HEK293T (cell line): ENCODE results near the gene ITSN1.
"Not testable (repeated sequence)": the region's sequence is repeated elsewhere in the genome, so short reads cannot be mapped to it uniquely, and the experiment has no call there.

ENCODE experiments used
- CTCF ChIA-PET: fragments of 350-600 bp; formaldehyde crosslinking; extraction: SDS; loops from one replicate; lab custom pipeline; 2021; ENCODE audit warnings: antibody characterized with exemption, inconsistent platforms; lab: Yijun Ruan, JAX
- POLR2A ChIA-PET: fragments of 350-600 bp; formaldehyde crosslinking; extraction: SDS; loops from one replicate; lab custom pipeline; 2020; ENCODE audit warnings: antibody characterized with exemption, inconsistent platforms; lab: Yijun Ruan, JAX
- DNase-seq: peaks from one replicate; pipeline ENCODE4 v3.0.0; 2012; ENCODE audit warnings: mixed read lengths; ENCODE audit errors: extremely low spot score
- ARNT ChIP-seq: fragments of 450-650 bp; IDR thresholded peaks from 2 replicates; pipeline ENCODE4 v1.6.1; 2017; ENCODE audit warnings: mild to moderate bottlenecking
- BHLHE40 ChIP-seq: fragments of 450-650 bp; IDR thresholded peaks from 2 replicates; pipeline ENCODE4 v1.6.1; 2016; ENCODE audit warnings: mild to moderate bottlenecking, moderate library complexity, borderline replicate concordance
- CTBP1 ChIP-seq: fragments of 450-650 bp; IDR thresholded peaks from 2 replicates; pipeline ENCODE4 v1.6.1; 2016; ENCODE audit warnings: borderline replicate concordance
- ELF4 ChIP-seq: fragments of 450-650 bp; IDR thresholded peaks from 2 replicates; pipeline ENCODE4 v1.6.1; 2017; ENCODE audit warnings: antibody characterized with exemption
- FOXA1 ChIP-seq: fragments of 450-650 bp; IDR thresholded peaks from 2 replicates; pipeline ENCODE4 v1.6.1; 2016; ENCODE audit warnings: mild to moderate bottlenecking
- FOXK2 ChIP-seq: fragments of 450-650 bp; IDR thresholded peaks from 2 replicates; pipeline ENCODE4 v1.6.1; 2016; ENCODE audit warnings: mild to moderate bottlenecking
- FOXM1 ChIP-seq: fragments of 450-650 bp; IDR thresholded peaks from 2 replicates; pipeline ENCODE4 v1.6.1; 2017; ENCODE audit warnings: mild to moderate bottlenecking, borderline replicate concordance
- HDGF ChIP-seq: fragments of 450-650 bp; IDR thresholded peaks from 2 replicates; pipeline ENCODE4 v1.6.1; 2017; ENCODE audit warnings: antibody characterized with exemption, borderline replicate concordance
- L3MBTL2 ChIP-seq: fragments of 450-650 bp; conservative IDR thresholded peaks from 2 replicates; pipeline ENCODE4 v1.6.1; 2016; ENCODE audit warnings: mild to moderate bottlenecking
- LEF1 ChIP-seq: fragments of 450-650 bp; IDR thresholded peaks from 2 replicates; pipeline ENCODE4 v1.6.1; 2017; ENCODE audit warnings: mild to moderate bottlenecking, borderline replicate concordance
- NFRKB ChIP-seq: fragments of 450-650 bp; IDR thresholded peaks from 2 replicates; pipeline ENCODE4 v1.6.1; 2016; ENCODE audit warnings: mild to moderate bottlenecking, moderate library complexity
- SP1 ChIP-seq: fragments of 450-650 bp; IDR thresholded peaks from 2 replicates; pipeline ENCODE4 v1.6.1; 2017
- SUZ12 ChIP-seq: fragments of 450-650 bp; IDR thresholded peaks from 2 replicates; pipeline ENCODE4 v1.6.1; 2016; ENCODE audit warnings: mild to moderate bottlenecking
- TARDBP ChIP-seq: fragments of 450-650 bp; IDR thresholded peaks from 2 replicates; pipeline ENCODE4 v1.6.1; 2016
- ZNF384 ChIP-seq: fragments of 450-650 bp; IDR thresholded peaks from 2 replicates; pipeline ENCODE4 v1.6.1; 2016
- TF ChIP-seq, protein P1 (sequence below): fragments of 450-650 bp; IDR thresholded peaks from 2 replicates; pipeline ENCODE4 v1.6.1; 2016

The ITSN1 gene

DNA sequence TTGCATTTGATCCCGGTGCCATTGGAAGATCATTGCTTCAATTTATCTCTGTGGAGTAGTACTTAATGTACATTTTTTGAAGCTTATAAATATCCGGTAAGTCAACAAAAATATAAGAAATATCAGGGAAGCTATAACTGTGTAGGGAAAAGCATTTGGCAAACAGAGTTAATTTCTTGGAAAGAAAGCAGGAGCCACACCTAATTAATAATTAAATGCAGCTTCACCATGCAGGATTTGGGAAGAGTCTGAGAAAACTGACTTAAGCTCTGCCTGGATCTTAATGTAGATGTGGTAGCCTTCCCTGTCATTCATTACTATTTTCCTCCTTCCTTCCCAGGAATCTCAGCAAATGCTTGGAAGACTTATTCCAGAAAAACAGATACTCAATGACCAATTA, 138.8 kb downstream of the ITSN1 start:
- no peak for DNase-seq
- TF ChIP-seq FOXM1 (no peak), FOXK2 (no peak), LEF1 (no peak), BHLHE40 (no peak), HDGF (no peak), ZNF384 (no peak), SP1 (no peak), NFRKB (no peak), TARDBP (no peak), L3MBTL2 (no peak), SUZ12 (no peak), FOXA1 (no peak), ELF4 (no peak), ARNT (no peak), CTBP1 (no peak)
- TF ChIP-seq, protein P1, sequence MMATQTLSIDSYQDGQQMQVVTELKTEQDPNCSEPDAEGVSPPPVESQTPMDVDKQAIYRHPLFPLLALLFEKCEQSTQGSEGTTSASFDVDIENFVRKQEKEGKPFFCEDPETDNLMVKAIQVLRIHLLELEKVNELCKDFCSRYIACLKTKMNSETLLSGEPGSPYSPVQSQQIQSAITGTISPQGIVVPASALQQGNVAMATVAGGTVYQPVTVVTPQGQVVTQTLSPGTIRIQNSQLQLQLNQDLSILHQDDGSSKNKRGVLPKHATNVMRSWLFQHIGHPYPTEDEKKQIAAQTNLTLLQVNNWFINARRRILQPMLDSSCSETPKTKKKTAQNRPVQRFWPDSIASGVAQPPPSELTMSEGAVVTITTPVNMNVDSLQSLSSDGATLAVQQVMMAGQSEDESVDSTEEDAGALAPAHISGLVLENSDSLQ = no peak
- ChIA-PET POLR2A (no interaction called here), CTCF (no interaction called here)

DNA sequence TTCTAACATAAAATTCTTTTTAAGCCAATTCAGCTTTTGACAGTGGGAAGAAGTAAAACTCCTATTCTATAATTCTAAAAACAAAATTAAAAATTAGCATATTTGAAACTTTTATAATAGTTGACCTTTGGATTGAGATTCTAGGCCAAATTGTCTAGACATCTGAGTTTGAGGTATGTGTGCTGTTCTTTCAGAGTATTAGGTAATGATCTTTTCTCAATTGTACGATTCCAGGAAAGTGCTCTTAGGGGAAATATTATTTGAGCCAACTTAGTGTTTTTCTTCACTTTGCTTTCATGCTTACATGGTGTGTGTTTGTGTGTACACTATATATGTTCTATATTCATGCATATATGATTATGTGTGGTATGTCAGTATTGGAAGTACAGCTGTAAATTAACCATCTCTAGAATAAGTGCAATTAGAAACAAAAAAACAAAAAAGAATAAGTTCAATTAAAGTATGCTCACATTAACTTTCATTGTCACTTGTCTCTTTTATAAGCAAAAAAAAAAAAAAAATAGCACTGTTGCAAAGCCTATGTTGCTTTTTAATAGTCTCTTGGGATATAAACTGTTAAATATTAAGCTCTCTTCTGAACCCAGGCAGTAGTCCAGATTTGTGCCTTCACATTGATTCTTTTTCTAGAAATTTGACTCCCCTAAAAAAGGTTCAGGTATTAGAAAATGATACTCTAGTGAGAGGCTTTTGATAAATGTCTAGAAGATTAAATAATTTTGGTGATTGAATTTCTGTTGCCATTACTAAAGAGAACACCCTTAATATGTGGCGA, 141.1 kb downstream of the ITSN1 start:
- no peak for DNase-seq
- CTCF ChIA-PET = no interaction called here
- no peak for TF ChIP-seq BHLHE40
- no peak for TF ChIP-seq HDGF
- TF ChIP-seq FOXM1 = no peak
- TF ChIP-seq, protein P1 = no peak
- no peak for TF ChIP-seq FOXK2
- TF ChIP-seq SUZ12 = no peak
- no peak for TF ChIP-seq ZNF384
- TF ChIP-seq ELF4 = no peak
- no peak for TF ChIP-seq ARNT
- TF ChIP-seq SP1 = no peak
- no peak for TF ChIP-seq L3MBTL2
- TF ChIP-seq TARDBP = no peak
- TF ChIP-seq LEF1 = no peak
- no peak for TF ChIP-seq CTBP1
- no peak for TF ChIP-seq NFRKB
- TF ChIP-seq FOXA1 = no peak
- POLR2A ChIA-PET = no interaction called here

DNA sequence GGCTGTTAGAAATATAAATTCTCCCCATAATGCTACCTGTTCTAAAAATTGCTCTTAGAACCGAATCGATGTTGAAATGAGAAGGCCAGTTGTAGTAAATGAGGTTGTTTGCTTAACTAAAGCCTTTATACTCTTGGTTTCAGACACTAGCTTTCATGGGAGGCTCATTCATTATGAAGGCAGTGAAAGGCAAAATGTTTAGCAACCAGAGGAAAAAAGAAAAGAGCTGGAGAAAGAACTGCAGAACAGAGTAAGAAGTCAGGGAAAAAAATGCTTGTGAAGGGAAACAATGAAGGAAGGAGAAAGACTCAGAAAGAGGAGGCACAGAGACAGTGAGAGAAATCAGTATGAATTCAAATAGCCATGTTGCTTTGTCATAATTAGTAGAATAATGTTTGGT, 145.1 kb downstream of the ITSN1 start:
- CTCF ChIA-PET = no interaction called here
- no peak for DNase-seq
- TF ChIP-seq HDGF (no peak), ELF4 (no peak), FOXM1 (no peak), SP1 (no peak)
- POLR2A ChIA-PET = no interaction called here

DNA sequence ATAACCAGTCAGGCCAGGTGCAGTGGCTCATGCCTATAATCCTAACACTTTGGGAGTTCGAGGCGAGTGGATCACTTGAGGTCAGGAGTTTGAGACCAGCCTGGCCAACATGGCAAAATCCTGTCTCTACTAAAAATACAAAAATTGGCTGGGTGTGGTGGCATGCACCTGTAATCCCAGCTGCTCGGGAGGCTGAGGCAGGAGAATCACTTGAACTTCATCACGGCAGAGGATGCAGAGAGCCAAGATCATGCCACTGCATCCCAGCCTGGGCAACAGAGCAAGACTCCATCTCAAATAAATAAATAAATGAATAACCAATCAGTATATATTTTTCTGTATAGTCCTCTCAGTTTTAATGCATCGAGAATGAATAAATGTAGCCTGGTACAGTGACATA, 146.1 kb downstream of the ITSN1 start:
- DNase-seq, POLR2A ChIA-PET, CTCF ChIA-PET: not testable (repeated sequence)

DNA sequence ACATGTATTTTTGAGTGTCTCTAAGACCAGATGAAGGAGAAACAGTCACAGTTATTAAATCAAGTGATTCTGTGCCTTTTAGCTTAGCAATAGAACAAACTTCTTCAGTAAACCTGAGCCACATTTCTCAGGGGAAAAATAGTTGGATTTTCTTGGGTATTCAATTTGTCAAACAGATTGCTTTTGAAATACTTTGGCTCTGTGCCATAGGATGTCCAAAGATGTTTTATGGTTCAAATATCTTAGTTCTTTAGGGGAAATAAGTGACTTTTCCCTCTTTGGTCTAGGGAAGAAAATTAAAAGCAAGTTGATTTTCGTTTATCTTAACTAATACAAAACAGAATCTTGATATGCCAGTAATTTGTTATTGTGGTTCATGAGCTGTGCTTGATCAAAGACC, 147.4 kb downstream of the ITSN1 start:
- POLR2A ChIA-PET = no interaction called here
- CTCF ChIA-PET = no interaction called here
- TF ChIP-seq FOXM1 (no peak), ZNF384 (no peak), SP1 (no peak), ARNT (no peak), CTBP1 (no peak), SUZ12 (no peak), NFRKB (no peak), TARDBP (no peak), ELF4 (no peak), FOXA1 (no peak), FOXK2 (no peak), L3MBTL2 (no peak), BHLHE40 (no peak), LEF1 (no peak), HDGF (no peak)
- TF ChIP-seq, protein P1 = no peak
- DNase-seq = no peak

DNA sequence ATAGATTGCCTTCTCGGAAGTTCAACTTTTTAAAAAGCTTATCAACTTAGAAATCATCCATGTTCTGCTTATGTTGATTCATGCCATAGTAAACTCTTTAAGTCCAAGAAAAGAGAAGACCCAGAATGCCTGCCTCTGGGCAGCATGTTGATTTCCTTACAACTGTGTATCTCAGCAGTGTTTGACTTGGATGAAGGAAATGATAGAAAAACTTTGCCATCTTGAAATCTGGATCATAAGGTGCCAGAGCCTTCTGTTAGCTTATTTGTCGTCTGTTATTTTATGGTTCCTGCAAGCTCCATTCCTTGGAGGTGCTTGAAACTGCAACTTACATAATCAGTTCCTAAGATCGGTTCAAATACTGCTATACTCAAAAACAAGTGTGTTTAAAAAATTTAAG, 148.8 kb downstream of the ITSN1 start:
- no peak for DNase-seq
- TF ChIP-seq CTBP1 (no peak), ELF4 (no peak), BHLHE40 (no peak), FOXA1 (no peak), LEF1 (no peak), TARDBP (no peak), SUZ12 (no peak), FOXM1 (no peak), L3MBTL2 (no peak), ARNT (no peak), FOXK2 (no peak), ZNF384 (no peak), HDGF (no peak)
- TF ChIP-seq, protein P1 = no peak
- ChIA-PET CTCF (no interaction called here), POLR2A (no interaction called here)
